Measurements from ENCODE around the gene PLXDC2. TPM values are rescaled to one million over a fixed set of nuclear protein-coding genes. Genes with fewer than 3 reads are reported as not detected.
A peak's percentile ranks its signal among the peaks of the same experiment; 100 is the strongest.

Gene PLXDC2
- polyA plus RNA-seq, 1 experiment, result 0.47 TPM

GRCh38 chr10:19812976-19813375 lies 3.3 kb upstream of the PLXDC2 start:
- Histone ChIP-seq H3K36me3 (ENCODE audit: control insufficient read depth, insufficient read depth, low read length) (no peaks in the 10 kb centered on the region), H3K4me3 (ENCODE audit: low read depth, low read length) (no peak overlapping the region), H3K27me3 (ENCODE audit: control insufficient read depth, insufficient read depth, low read length) (peaks cover 11% of the 10 kb centered on the region)
- no peak for DNase-seq (ENCODE audit: low read depth)
- TF ChIP-seq CTCF (IDR thresholded peaks at IDR 0.05; ENCODE audit: insufficient read depth, low read depth, low read length), result no peak
- CTCF ChIA-PET, result interaction anchor here (1.1 kb wide), 1 partner anchor 234 kb away, joined by 3 read pairs; no protein-coding TSS in a partner anchor
- POLR2A ChIA-PET, result no interaction called here

- no peak overlapping the region; the same call in 1 of the 2 replicates for H3K4me3 ChIP-seq (ENCODE audit: low read depth, low read length)
- no peak for TF ChIP-seq CTCF (IDR thresholded peaks at IDR 0.05; ENCODE audit: insufficient read depth, low read depth, low read length)
- ChIA-PET CTCF (interaction anchor here (0.9 kb wide), 1 partner anchor 11 kb away, joined by 3 read pairs; no protein-coding TSS in a partner anchor), POLR2A (no interaction called here)
- H3K27me3 ChIP-seq (ENCODE audit: control insufficient read depth, insufficient read depth, low read length), result peaks cover 15% of the 10 kb centered on the region
- no peaks in the 10 kb centered on the region for H3K36me3 ChIP-seq (ENCODE audit: control insufficient read depth, insufficient read depth, low read length)
- no peak for DNase-seq (ENCODE audit: low read depth)
These were observed 1.0 kb upstream of the PLXDC2 start for GRCh38 chr10:19815036-19815730.

GRCh38 chr10:19815731-19816410 lies 361 bp upstream of the PLXDC2 start:
- no peak for DNase-seq (ENCODE audit: low read depth)
- no peak for TF ChIP-seq CTCF (IDR thresholded peaks at IDR 0.05; ENCODE audit: insufficient read depth, low read depth, low read length)
- ChIA-PET POLR2A (no interaction called here), CTCF (interaction anchor here (0.9 kb wide), 1 partner anchor 12 kb away, joined by 3 read pairs; no protein-coding TSS in a partner anchor)
- no peaks in the 10 kb centered on the region for H3K36me3 ChIP-seq (ENCODE audit: control insufficient read depth, insufficient read depth, low read length)
- peaks cover 15% of the 10 kb centered on the region for H3K27me3 ChIP-seq (ENCODE audit: control insufficient read depth, insufficient read depth, low read length)
- peak overlapping the region; percentile 39 for H3K4me3 ChIP-seq (ENCODE audit: low read depth, low read length)

GRCh38 chr10:19817231-19817933 lies 1.1 kb downstream of the PLXDC2 start:
- CTCF ChIA-PET, result no interaction called here
- H3K27me3 ChIP-seq (ENCODE audit: control insufficient read depth, insufficient read depth, low read length), result peaks cover 15% of the 10 kb centered on the region

More at GRCh38 chr10:19817231-19817933, 1.1 kb downstream of the PLXDC2 start:
- Histone ChIP-seq H3K36me3 (ENCODE audit: control insufficient read depth, insufficient read depth, low read length) (no peaks in the 10 kb centered on the region), H3K4me3 (ENCODE audit: low read depth, low read length) (peak overlapping the region; percentile 39)
- no peak for TF ChIP-seq CTCF (IDR thresholded peaks at IDR 0.05; ENCODE audit: insufficient read depth, low read depth, low read length)
- POLR2A ChIA-PET, result no interaction called here
- no peak for DNase-seq (ENCODE audit: low read depth)

Measured in BJ (cell line).